Fibroblast of skin of left quadriceps (primary cell): Measurements from ENCODE around the gene ST7.
"Not testable (repeated sequence)": the region's sequence is repeated elsewhere in the genome, so short reads cannot be mapped to it uniquely, and the experiment has no call there.

ENCODE experiments used
- DNase-seq, 2 experiments: peaks; one replicate each; pipeline ENCODE4 v3.0.0-alpha.2; 2013; ENCODE audit warnings: low read depth in 2 of 2

Gene ST7

GRCh38 chr7:116951366-116952292 lies 1.7 kb upstream of the ST7 start:
- no peak for DNase-seq

GRCh38 chr7:116952635-116953371 lies 498 bp upstream of the ST7 start:
- no peak for DNase-seq

- peak; percentile 78 to 79 for DNase-seq
Measured at GRCh38 chr7:116953906-116954838, 871 bp downstream of the ST7 start.

- DNase-seq = no peak
Measured at GRCh38 chr7:116955340-116955739, 2.0 kb downstream of the ST7 start.

- peak in 1 of 2 experiments; percentile 3 for DNase-seq
Measured at GRCh38 chr7:116955801-116956476, 2.6 kb downstream of the ST7 start.

GRCh38 chr7:116956477-116956804 lies 3.1 kb downstream of the ST7 start:
- no peak for DNase-seq

- DNase-seq = no peak
Measured at GRCh38 chr7:116957874-116958273, 4.6 kb downstream of the ST7 start.

GRCh38 chr7:116961966-116962673 lies 8.8 kb downstream of the ST7 start:
- not testable (repeated sequence) for DNase-seq

GRCh38 chr7:116963234-116963633 lies 9.9 kb downstream of the ST7 start:
- DNase-seq = no peak

- peak; percentile 39 for DNase-seq
Measured at GRCh38 chr7:116966601-116967000, 13.3 kb downstream of the ST7 start.

- no peak for DNase-seq
Measured at GRCh38 chr7:116967254-116967922, 14.1 kb downstream of the ST7 start.

GRCh38 chr7:116967983-116968382 lies 14.7 kb downstream of the ST7 start:
- no peak for DNase-seq

GRCh38 chr7:116968631-116969030 lies 15.3 kb downstream of the ST7 start:
- no peak for DNase-seq

- no peak for DNase-seq
Measured at GRCh38 chr7:116969371-116969902, 16.1 kb downstream of the ST7 start.

- DNase-seq = no peak
Measured at GRCh38 chr7:116970238-116970910, 17.1 kb downstream of the ST7 start.

- DNase-seq = not testable (repeated sequence)
Measured at GRCh38 chr7:116971153-116971552, 17.9 kb downstream of the ST7 start.

GRCh38 chr7:116971869-116972268 lies 18.6 kb downstream of the ST7 start:
- DNase-seq = no peak

GRCh38 chr7:116975024-116975423 lies 21.7 kb downstream of the ST7 start:
- not testable (repeated sequence) for DNase-seq

- DNase-seq = peak in 1 of 2 experiments; percentile 36
Measured at GRCh38 chr7:116977172-116977571, 23.9 kb downstream of the ST7 start.
